ENCODE results near the gene UBQLN4. TPM values are rescaled to one million over a fixed set of nuclear protein-coding genes. Genes with fewer than 3 reads are reported as not detected.
A peak's percentile ranks its signal among the peaks of the same experiment; 100 is the strongest.

Gene UBQLN4
- total RNA-seq, 2 experiments from 2014 or later = 32.7 to 32.9 TPM

- POLR2A ChIA-PET = no interaction called here
- H3K9me3 Mint-ChIP-seq = no peaks in the 10 kb centered on the region
- peaks cover 6% of the 10 kb centered on the region for H3K4me1 Mint-ChIP-seq (ENCODE audit: low read depth)
- CTCF ChIA-PET = interaction anchor here (0.6 to 1.7 kb wide), 5 partner anchors 16 to 40 kb away, joined by 3 to 21 read pairs (median 5); no protein-coding TSS in a partner anchor
- no peak overlapping the region for H3K4me3 Mint-ChIP-seq
- no peaks in the 10 kb centered on the region for H3K36me3 Mint-ChIP-seq
- peak; percentile 59 for DNase-seq
- intact Hi-C loops (cut with micrococcal nuclease) = loop anchor here (2.0 kb wide), 1 partner anchor 41 kb away; no protein-coding TSS in a partner anchor
- no peak overlapping the region for H3K27ac Mint-ChIP-seq
- no peaks in the 10 kb centered on the region for H3K27me3 Mint-ChIP-seq
Measured at GRCh38 chr1:156025876-156026275, 27.7 kb downstream of the UBQLN4 start.

- Mint-ChIP-seq H3K4me1 (ENCODE audit: low read depth) (peaks cover 14% of the 10 kb centered on the region), H3K4me3 (no peak overlapping the region), H3K27me3 (no peaks in the 10 kb centered on the region), H3K9me3 (no peaks in the 10 kb centered on the region), H3K36me3 (peaks cover 6% of the 10 kb centered on the region), H3K27ac (no peak overlapping the region)
- ChIA-PET CTCF (interaction anchor here (1.2 to 1.7 kb wide), 3 partner anchors 21 to 42 kb away, joined by 5 to 7 read pairs (median 6); no protein-coding TSS in a partner anchor), POLR2A (no interaction called here)
- intact Hi-C loops (cut with micrococcal nuclease) = no loop called here
- DNase-seq = no peak
Measured at GRCh38 chr1:156024801-156025200, 28.8 kb downstream of the UBQLN4 start.

- ChIA-PET CTCF (interaction anchor here (0.8 kb wide), 1 partner anchor 30 kb away, joined by 3 read pairs; no protein-coding TSS in a partner anchor), POLR2A (interaction anchor here (1.9 kb wide), 1 partner anchor 45 kb away, joined by 5 read pairs; no protein-coding TSS in a partner anchor)
- peaks cover 21% of the 10 kb centered on the region for H3K36me3 Mint-ChIP-seq
- no peak overlapping the region for H3K27ac Mint-ChIP-seq
- DNase-seq = no peak
- peaks cover 25% of the 10 kb centered on the region for H3K4me1 Mint-ChIP-seq (ENCODE audit: low read depth)
- no peaks in the 10 kb centered on the region for H3K9me3 Mint-ChIP-seq
- intact Hi-C loops (cut with micrococcal nuclease) = loop anchor here (2.0 kb wide), 1 partner anchor 75 kb away; no protein-coding TSS in a partner anchor
- no peak overlapping the region for H3K4me3 Mint-ChIP-seq
- H3K27me3 Mint-ChIP-seq = no peaks in the 10 kb centered on the region
Measured at GRCh38 chr1:156021954-156022353, 31.6 kb downstream of the UBQLN4 start.

GRCh38 chr1:156021093-156021428, 32.5 kb downstream of the UBQLN4 start:
- H3K36me3 Mint-ChIP-seq = peaks cover 25% of the 10 kb centered on the region
- intact Hi-C loops (cut with micrococcal nuclease) = loop anchor here (2.0 kb wide), 1 partner anchor 74 kb away; no protein-coding TSS in a partner anchor
- H3K4me1 Mint-ChIP-seq (ENCODE audit: low read depth) = peaks cover 25% of the 10 kb centered on the region
- H3K27ac Mint-ChIP-seq = peak overlapping the region; percentile 91
- H3K9me3 Mint-ChIP-seq = no peaks in the 10 kb centered on the region
- POLR2A ChIA-PET = interaction anchor here (1.7 to 1.9 kb wide), 2 partner anchors 13 to 45 kb away, joined by 5 to 6 read pairs; no protein-coding TSS in a partner anchor
- H3K4me3 Mint-ChIP-seq = peak overlapping the region; percentile 98
- H3K27me3 Mint-ChIP-seq = no peaks in the 10 kb centered on the region
- CTCF ChIA-PET = interaction anchor here (0.7 to 2.1 kb wide), 7 partner anchors 15 to 364 kb away, joined by 3 to 11 read pairs (median 3); partner anchors contain the start of genes LAMTOR2 and UBQLN4
- no peak for DNase-seq

- no peaks in the 10 kb centered on the region for H3K27me3 Mint-ChIP-seq
- peak within 1 kb of the TSS; percentile 98 for H3K4me3 Mint-ChIP-seq
- POLR2A ChIA-PET = interaction anchor here (1.7 to 1.9 kb wide), 2 partner anchors 12 to 44 kb away, joined by 5 to 6 read pairs; no protein-coding TSS in a partner anchor
- H3K4me1 Mint-ChIP-seq (ENCODE audit: low read depth) = peaks cover 21% of the 10 kb centered on the region
- peaks cover 25% of the 10 kb centered on the region for H3K36me3 Mint-ChIP-seq
- peak within 1 kb of the TSS; percentile 91 for H3K27ac Mint-ChIP-seq
- CTCF ChIA-PET = interaction anchor here (0.6 to 2.1 kb wide), 7 partner anchors 12 to 320 kb away, joined by 3 to 11 read pairs (median 5); partner anchors contain the start of genes LAMTOR2 and UBQLN4
- peak; percentile 92 for DNase-seq
- intact Hi-C loops (cut with micrococcal nuclease) = loop anchor here (1.0 to 2.0 kb wide), 2 partner anchors 34 to 74 kb away; partner anchors contain the start of gene LAMTOR2
- H3K9me3 Mint-ChIP-seq = no peaks in the 10 kb centered on the region
Measured at GRCh38 chr1:156020293-156021092, 33.1 kb downstream of the UBQLN4 start, which contains the start of gene SSR2. Gene SSR2 (minus strand): TSS chr1:156020951. CDS start chr1:156020167, 784 bp downstream.

- Mint-ChIP-seq H3K36me3 (peaks cover 25% of the 10 kb centered on the region), H3K4me1 (ENCODE audit: low read depth) (peaks cover 21% of the 10 kb centered on the region), H3K9me3 (no peaks in the 10 kb centered on the region), H3K27ac (peak overlapping the region; percentile 91), H3K4me3 (peak overlapping the region; percentile 98), H3K27me3 (no peaks in the 10 kb centered on the region)
- intact Hi-C loops (cut with micrococcal nuclease) = loop anchor here (1.0 to 2.0 kb wide), 2 partner anchors 34 to 73 kb away; partner anchors contain the start of gene LAMTOR2
- ChIA-PET POLR2A (interaction anchor here (1.7 to 1.9 kb wide), 2 partner anchors 11 to 43 kb away, joined by 5 to 6 read pairs; no protein-coding TSS in a partner anchor), CTCF (interaction anchor here (0.6 to 2.1 kb wide), 4 partner anchors 12 to 46 kb away, joined by 5 to 11 read pairs (median 9); partner anchors contain the start of genes LAMTOR2 and UBQLN4)
- no peak for DNase-seq
Measured at GRCh38 chr1:156019946-156020292, 33.7 kb downstream of the UBQLN4 start.

- H3K9me3 Mint-ChIP-seq = no peaks in the 10 kb centered on the region
- peaks cover 49% of the 10 kb centered on the region for H3K36me3 Mint-ChIP-seq
- CTCF ChIA-PET = no interaction called here
- peaks cover 15% of the 10 kb centered on the region for H3K4me1 Mint-ChIP-seq (ENCODE audit: low read depth)
- POLR2A ChIA-PET = interaction anchor here (1.4 kb wide), 1 partner anchor 9 kb away, joined by 3 read pairs; no protein-coding TSS in a partner anchor
- no peaks in the 10 kb centered on the region for H3K27me3 Mint-ChIP-seq
- H3K27ac Mint-ChIP-seq = peak overlapping the region; percentile 31
- intact Hi-C loops (cut with micrococcal nuclease) = no loop called here
- no peak overlapping the region for H3K4me3 Mint-ChIP-seq
- DNase-seq = no peak
Measured at GRCh38 chr1:156014829-156015228, 38.8 kb downstream of the UBQLN4 start.

- Mint-ChIP-seq H3K27ac (peak overlapping the region; percentile 53), H3K9me3 (no peaks in the 10 kb centered on the region), H3K4me3 (no peak overlapping the region), H3K4me1 (ENCODE audit: low read depth) (peaks cover 4% of the 10 kb centered on the region), H3K27me3 (no peaks in the 10 kb centered on the region), H3K36me3 (peaks cover 46% of the 10 kb centered on the region)
- no peak for DNase-seq
- intact Hi-C loops (cut with micrococcal nuclease) = no loop called here
- ChIA-PET POLR2A (no interaction called here), CTCF (no interaction called here)
Measured at GRCh38 chr1:156012051-156012817, 41.4 kb downstream of the UBQLN4 start.

GRCh38 chr1:156009404-156009803, 44.2 kb downstream of the UBQLN4 start:
- ChIA-PET CTCF (no interaction called here), POLR2A (interaction anchor here (1.5 kb wide), 1 partner anchor 11 kb away, joined by 6 read pairs; the partner anchor contains the start of gene SSR2)
- intact Hi-C loops (cut with micrococcal nuclease) = no loop called here

GRCh38 chr1:156006666-156007376, 46.8 kb downstream of the UBQLN4 start:
- intact Hi-C loops (cut with micrococcal nuclease) = no loop called here
- POLR2A ChIA-PET = no interaction called here
- Mint-ChIP-seq H3K27me3 (no peaks in the 10 kb centered on the region), H3K9me3 (no peaks in the 10 kb centered on the region), H3K27ac (peak overlapping the region; percentile 39), H3K4me1 (ENCODE audit: low read depth) (peaks cover 19% of the 10 kb centered on the region), H3K36me3 (peaks cover 30% of the 10 kb centered on the region), H3K4me3 (no peak overlapping the region)
- no peak for DNase-seq
- CTCF ChIA-PET = interaction anchor here (0.6 to 2.4 kb wide), 4 partner anchors 14 to 62 kb away, joined by 3 to 9 read pairs (median 3); partner anchors contain the start of gene SSR2

More at GRCh38 chr1:156009404-156009803, 44.2 kb downstream of the UBQLN4 start:
- Mint-ChIP-seq H3K4me1 (ENCODE audit: low read depth) (peaks cover 21% of the 10 kb centered on the region), H3K9me3 (no peaks in the 10 kb centered on the region), H3K27me3 (no peaks in the 10 kb centered on the region), H3K4me3 (no peak overlapping the region), H3K27ac (no peak overlapping the region), H3K36me3 (peaks cover 42% of the 10 kb centered on the region)
- no peak for DNase-seq

Data from activated CD4-positive, alpha-beta memory T cell treated with anti-CD3 and anti-CD28 coated beads for 36 hours (primary cell).